GM19328 (cell line): ENCODE measurements around the gene IL15RA.

Source experiments
- ATAC-seq: cut with Tn5 transposase; IDR thresholded peaks from one replicate; pipeline ENCODE4 v1.9.1; 2021; ENCODE audit warnings: mild to moderate bottlenecking, moderate library complexity; ENCODE audit not compliant: unreplicated experiment

The IL15RA gene

GRCh38 chr10:5977471-5978229 lies at the start of gene IL15RA:
Gene IL15RA (minus strand): TSS chr10:5977543. CDS start chr10:5977492, 51 bp downstream.
- ATAC-seq: peak; percentile 53

- no peak for ATAC-seq
These were observed 48.4 kb upstream of the IL15RA start for GRCh38 chr10:6025683-6026255.

GRCh38 chr10:6024334-6024682 lies 47.0 kb upstream of the IL15RA start:
- ATAC-seq: no peak

DNA sequence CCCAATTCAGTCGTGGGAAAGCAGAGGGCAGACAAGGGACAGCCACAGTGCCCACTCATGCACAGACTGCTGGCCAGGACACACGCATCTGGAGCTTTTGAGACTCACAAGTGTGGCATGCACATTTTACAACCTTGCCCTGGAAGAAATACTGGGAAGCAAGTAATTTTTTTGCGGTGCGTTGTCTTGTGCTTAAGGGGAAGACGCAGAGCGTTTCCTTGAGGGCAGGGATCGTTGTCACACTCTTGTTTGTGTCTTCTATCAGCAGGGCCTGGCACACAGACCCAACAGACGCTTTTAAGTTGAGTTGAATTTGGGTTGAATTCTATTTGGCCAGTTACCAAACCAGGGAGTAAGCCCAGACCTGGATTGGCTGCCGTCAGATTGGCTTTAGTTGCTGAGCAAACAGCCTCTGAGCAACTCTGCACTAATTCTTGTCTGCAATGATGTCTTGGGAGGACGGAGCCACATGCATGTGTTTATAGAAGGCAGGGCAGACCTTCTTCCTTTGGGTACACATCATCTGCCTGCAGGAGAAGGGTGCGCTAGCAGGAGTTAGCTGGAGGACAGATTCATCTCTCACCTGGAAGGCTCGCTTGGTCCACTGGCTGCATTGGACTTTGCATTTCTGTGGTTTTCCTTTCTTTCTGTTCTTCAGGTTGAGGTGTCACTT lies 46.5 kb upstream of the IL15RA start:
- no peak for ATAC-seq

- no peak for ATAC-seq
These were observed 45.3 kb upstream of the IL15RA start for GRCh38 chr10:6022660-6023059.

DNA sequence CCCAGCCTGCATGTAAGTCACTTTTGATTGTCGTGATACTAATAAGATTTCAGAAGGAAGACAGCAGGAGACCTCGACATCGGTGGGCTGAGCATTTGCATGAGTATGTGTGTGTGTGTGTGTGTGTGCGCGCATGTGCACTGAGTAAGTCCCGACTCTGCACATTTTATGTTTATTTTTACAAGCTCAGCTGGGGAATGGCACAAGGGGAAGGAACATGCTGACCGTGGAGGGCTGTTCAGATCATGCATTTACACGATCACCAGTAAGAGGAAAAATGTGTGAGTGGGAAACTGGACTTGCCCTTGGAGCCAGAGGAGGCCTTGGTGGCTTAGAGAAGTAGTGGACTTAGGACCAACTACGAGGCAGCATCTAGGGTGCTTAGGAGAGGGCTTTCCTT lies 43.5 kb upstream of the IL15RA start:
- ATAC-seq: no peak

DNA sequence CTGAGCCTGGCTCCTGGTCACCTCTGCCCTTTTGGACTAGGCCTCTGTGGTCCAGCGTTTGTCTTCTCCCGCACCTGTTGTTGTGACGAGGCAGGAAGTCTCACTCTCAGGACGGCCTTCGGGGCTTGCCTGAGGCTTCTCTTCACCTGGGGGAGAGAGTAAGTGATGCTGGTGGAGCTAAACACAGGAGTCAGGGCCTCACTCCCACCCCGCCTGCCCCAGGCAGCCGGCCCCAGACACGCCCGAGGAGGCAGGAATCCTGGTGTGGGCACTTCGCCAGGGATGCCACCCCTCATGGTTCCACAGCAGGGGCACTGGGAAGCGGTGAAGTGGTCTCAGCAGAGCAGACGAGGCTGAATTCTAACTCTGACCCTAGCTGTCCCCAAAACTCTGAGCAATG lies 42.5 kb upstream of the IL15RA start:
- ATAC-seq: no peak

- no peak for ATAC-seq
These were observed 41.9 kb upstream of the IL15RA start for GRCh38 chr10:6019010-6019782.

- no peak for ATAC-seq
These were observed 41.1 kb upstream of the IL15RA start for GRCh38 chr10:6018422-6018821.

GRCh38 chr10:6017781-6018354 lies 40.5 kb upstream of the IL15RA start:
- no peak for ATAC-seq

- no peak for ATAC-seq
These were observed 37.0 kb upstream of the IL15RA start for GRCh38 chr10:6014241-6014761.

DNA sequence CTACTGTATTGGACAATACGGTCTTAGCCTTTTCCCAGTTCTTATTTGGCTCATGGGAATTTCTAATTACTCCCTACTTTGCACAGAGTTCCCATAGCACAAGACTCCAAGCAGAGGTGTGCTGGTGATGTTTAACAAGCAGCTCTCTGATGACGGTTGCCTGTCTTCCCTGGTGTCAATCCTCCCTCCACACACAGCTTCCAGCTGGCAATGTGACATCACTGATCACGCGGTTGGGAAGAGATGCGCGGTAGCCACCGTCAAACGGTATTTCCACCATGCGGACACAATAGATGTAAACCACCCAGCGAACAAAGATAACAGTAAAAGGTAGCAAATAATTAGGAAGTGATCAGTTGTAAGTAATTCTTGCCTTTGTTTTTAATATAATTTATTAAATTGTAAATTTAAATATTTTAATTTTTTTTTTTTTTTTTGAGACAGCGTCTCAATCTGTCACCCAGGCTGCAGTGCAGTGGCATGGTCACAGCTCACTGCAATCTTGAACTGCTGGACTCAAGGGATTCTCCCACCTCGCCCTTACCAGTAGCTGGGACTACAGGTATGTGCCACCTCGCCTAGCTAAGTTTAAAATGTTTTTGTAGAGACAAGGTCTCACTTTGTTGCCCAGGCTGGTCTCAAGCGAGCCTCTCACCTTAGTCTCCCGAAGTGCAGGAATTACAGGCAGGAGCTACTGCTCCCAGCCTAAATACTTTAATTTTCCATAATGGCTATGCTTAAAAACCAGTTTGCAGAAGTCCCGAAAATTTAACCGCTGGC lies 36.3 kb upstream of the IL15RA start:
- no peak for ATAC-seq

- ATAC-seq: no peak
These were observed 35.0 kb upstream of the IL15RA start for GRCh38 chr10:6012121-6012905.

DNA sequence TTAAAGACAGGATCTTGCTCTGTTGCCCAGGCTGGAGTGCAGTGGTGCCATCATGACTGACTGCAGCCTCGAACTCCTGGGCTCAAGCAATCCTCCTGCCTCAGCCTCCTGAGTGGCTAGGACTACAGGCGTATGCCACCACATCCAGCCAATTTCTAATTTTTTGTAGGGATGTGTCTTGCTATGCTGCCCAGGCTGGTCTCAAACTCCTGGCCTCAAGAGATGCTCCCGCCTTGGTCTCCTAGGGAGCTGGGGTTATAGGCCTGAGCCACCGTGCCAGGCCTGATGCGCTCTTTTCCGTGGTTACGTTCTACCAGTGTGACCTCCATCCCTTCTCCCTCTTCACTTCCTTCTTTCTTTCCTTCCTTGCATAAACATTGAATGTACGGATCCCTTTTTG lies 34.2 kb upstream of the IL15RA start:
- no peak for ATAC-seq

GRCh38 chr10:6010569-6010968 lies 33.2 kb upstream of the IL15RA start:
- ATAC-seq: no peak

DNA sequence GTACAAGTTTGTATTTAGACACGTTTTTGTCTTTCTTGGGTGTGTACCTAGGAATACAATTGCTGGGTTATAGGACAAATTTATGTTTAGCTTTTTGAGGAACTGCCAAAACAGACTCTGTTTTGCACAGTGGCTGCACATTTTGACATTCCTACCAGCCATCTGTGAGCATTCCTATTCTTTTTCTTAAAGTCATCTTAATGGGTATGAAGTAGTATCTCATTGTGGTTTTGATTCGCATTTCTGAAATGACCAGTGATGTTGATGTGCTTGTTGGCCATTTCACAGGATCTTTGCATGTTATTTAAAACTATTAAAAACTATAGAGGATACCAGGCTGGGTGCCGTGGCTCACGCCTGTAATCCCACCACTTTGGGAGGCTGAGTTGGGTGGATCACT lies 32.6 kb upstream of the IL15RA start:
- no peak for ATAC-seq

- no peak for ATAC-seq
These were observed 31.8 kb upstream of the IL15RA start for GRCh38 chr10:6009150-6009549.

DNA sequence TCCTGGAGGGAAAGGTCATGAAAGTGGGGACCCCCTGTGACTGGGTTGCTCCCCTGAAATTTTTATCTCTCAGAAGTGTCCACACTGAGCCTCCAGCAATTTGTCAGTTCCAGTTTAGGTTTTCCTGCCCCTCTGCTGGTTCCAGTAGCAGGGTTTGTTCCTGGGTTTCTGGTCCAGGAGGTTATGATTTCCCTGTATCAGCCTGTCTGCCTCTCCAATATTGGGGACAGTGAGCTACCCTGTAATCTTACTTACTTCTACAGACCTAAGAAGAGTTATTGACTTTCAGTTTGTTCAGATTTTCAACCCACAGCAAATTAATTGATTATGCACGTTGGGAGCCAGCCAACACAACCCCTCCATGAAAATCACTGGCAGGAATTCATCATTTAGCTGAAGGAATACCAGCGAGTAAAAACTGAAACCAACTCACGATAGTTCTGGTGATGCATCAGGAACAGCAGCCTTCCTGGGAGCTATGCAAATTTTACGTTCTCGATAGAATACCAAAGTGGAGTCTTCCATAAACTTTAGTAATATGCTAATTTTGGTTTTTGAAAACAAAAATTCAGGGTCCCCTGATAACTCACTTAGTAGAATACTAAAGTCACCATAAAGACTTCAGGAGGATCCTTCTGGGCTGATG lies 31.3 kb upstream of the IL15RA start:
- no peak for ATAC-seq

GRCh38 chr10:6006991-6007390 lies 29.6 kb upstream of the IL15RA start:
- ATAC-seq: no peak
